ENCODE data around the gene HEG1. TPM values are rescaled to one million over a fixed set of nuclear protein-coding genes. Genes with fewer than 3 reads are reported as not detected.

Gene HEG1
- total RNA-seq, 3 donors from 2014 or later (not counting 1 experiment from before 2014, with no cell fraction given) = 52.1 to 83.5 (median 68.1) TPM

DNA sequence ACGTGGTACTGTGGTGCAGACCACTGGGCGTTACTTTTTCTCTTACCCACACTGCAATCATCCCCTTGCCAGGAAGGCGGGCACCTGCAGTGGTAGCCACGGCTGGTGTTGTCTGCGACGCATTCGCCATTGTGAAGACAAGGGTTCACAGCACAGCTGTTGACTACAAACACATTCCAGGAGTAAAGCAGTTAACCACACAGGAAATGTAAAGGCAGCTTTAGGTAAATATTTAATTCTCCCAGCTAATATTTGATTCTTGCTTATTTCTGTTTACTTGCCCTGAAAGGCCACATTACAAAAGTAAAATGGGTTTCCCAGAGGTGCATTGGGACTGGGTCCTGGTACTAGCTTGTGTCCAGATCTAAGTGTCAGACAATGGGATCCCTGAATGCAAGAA, 45.4 kb downstream of the HEG1 start:
- Histone ChIP-seq H3K27ac (ENCODE audit: low read length) (peak overlapping the region; percentile 15), H3K9me3 (ENCODE audit: control insufficient read depth, insufficient read depth, low read length) (no peaks in the 10 kb centered on the region), H3K36me3 (ENCODE audit: control insufficient read depth, insufficient read depth, low read length) (peaks cover 81% of the 10 kb centered on the region), H3K27me3 (ENCODE audit: control insufficient read depth, insufficient read depth, low read length) (no peaks in the 10 kb centered on the region), H3K4me3 (ENCODE audit: low read length) (no peak overlapping the region), H3K4me1 (ENCODE audit: control insufficient read depth, insufficient read depth, low read length) (peaks cover 25% of the 10 kb centered on the region)
- peak overlapping the region; percentile 54 for H3K4me3 Mint-ChIP-seq
- DNase-seq = peak in 1 of 2 donors; percentile 15
- H3K27ac Mint-ChIP-seq = peak overlapping the region; percentile 3 to 48
- WGBS (ENCODE audit: insufficient coverage) = 36% methylated on average over 7 of the region's 7 CpGs
- intact Hi-C loops (cut with micrococcal nuclease) = loop anchor here (2.0 to 10.0 kb wide), 2 partner anchors 42 to 364 kb away; partner anchors contain the start of gene ZNF148
- peak; percentile 60 to 82 (median 60) for ATAC-seq
- H3K9me3 Mint-ChIP-seq = no peaks in the 10 kb centered on the region
- peaks cover 14% of the 10 kb centered on the region for H3K36me3 Mint-ChIP-seq
- no peaks in the 10 kb centered on the region for H3K27me3 Mint-ChIP-seq (ENCODE audit: low read depth in 2 of 2)
- H3K4me1 Mint-ChIP-seq = peaks cover 46 to 57% of the 10 kb centered on the region in 2 donors
- TF ChIP-seq, protein P1, sequence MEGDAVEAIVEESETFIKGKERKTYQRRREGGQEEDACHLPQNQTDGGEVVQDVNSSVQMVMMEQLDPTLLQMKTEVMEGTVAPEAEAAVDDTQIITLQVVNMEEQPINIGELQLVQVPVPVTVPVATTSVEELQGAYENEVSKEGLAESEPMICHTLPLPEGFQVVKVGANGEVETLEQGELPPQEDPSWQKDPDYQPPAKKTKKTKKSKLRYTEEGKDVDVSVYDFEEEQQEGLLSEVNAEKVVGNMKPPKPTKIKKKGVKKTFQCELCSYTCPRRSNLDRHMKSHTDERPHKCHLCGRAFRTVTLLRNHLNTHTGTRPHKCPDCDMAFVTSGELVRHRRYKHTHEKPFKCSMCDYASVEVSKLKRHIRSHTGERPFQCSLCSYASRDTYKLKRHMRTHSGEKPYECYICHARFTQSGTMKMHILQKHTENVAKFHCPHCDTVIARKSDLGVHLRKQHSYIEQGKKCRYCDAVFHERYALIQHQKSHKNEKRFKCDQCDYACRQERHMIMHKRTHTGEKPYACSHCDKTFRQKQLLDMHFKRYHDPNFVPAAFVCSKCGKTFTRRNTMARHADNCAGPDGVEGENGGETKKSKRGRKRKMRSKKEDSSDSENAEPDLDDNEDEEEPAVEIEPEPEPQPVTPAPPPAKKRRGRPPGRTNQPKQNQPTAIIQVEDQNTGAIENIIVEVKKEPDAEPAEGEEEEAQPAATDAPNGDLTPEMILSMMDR (IDR thresholded peaks at IDR 0.05) = no peak

DNA sequence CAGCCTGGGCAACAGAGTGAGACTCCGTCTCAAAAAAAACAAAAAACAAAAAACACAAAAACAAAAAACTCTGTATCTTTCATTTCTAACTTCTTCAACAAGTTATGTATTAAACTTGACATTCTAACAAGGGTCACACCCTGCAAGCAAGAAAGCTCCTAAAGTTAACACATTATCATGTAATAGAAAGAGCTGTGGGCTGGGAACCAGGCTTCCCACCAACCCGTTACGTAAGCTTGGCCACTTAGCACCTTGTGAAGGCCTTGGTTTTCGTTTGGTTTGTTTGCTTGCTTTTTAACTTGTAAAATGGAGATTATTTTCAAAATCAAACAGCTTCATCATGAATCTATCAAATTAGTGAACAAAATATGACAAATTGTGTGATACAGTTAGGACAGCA, 47.0 kb downstream of the HEG1 start:
- no peaks in the 10 kb centered on the region for H3K27me3 ChIP-seq (ENCODE audit: control insufficient read depth, insufficient read depth, low read length)
- no peaks in the 10 kb centered on the region for H3K9me3 Mint-ChIP-seq
- peak overlapping the region; percentile 33 for H3K4me3 Mint-ChIP-seq
- ATAC-seq = peak; percentile 54 to 78 (median 58)
- no peaks in the 10 kb centered on the region for H3K9me3 ChIP-seq (ENCODE audit: control insufficient read depth, insufficient read depth, low read length)
- no peaks in the 10 kb centered on the region for H3K27me3 Mint-ChIP-seq (ENCODE audit: low read depth in 2 of 2)
- peak in 1 of 2 donors; percentile 28 for DNase-seq
- peak overlapping the region; percentile 48 to 77 for H3K27ac Mint-ChIP-seq
- TF ChIP-seq, protein P1 (IDR thresholded peaks at IDR 0.05) = no peak
- peaks cover 40 to 52% of the 10 kb centered on the region in 2 donors for H3K4me1 Mint-ChIP-seq
- no peak overlapping the region for H3K27ac ChIP-seq (ENCODE audit: low read length)
- peaks cover 81% of the 10 kb centered on the region for H3K36me3 ChIP-seq (ENCODE audit: control insufficient read depth, insufficient read depth, low read length)
- peaks cover 25% of the 10 kb centered on the region for H3K4me1 ChIP-seq (ENCODE audit: control insufficient read depth, insufficient read depth, low read length)
- peaks cover 23% of the 10 kb centered on the region for H3K36me3 Mint-ChIP-seq
- intact Hi-C loops (cut with micrococcal nuclease) = no loop called here
- H3K4me3 ChIP-seq (ENCODE audit: low read length) = no peak overlapping the region
- WGBS (ENCODE audit: insufficient coverage) = 90% methylated on average over 2 of the region's 4 CpGs

DNA sequence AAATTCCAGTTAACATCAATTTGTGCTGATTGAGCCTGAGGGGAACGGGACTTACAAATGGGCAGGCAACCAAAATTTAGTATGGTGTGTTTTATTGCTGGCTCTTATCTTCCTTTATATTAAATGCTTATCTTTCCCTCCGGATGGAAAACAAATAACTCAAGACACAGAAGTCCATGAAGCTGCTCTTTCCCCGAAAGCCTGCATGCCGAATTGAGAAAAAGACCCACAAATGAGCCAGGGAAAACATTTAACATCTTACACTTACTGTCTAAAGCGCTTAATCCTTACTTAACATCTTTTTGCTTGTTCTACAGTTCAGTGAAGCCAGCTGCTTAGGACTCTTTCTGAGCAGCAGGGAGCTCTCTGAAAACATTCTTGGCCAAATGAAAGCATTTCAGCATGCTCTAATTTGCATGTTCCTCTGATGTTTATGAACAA, 49.5 kb downstream of the HEG1 start:
- ATAC-seq (no peak), DNase-seq (no peak)
- peaks cover 37 to 39% of the 10 kb centered on the region in 2 donors for H3K4me1 Mint-ChIP-seq
- peaks cover 81% of the 10 kb centered on the region for H3K36me3 ChIP-seq (ENCODE audit: control insufficient read depth, insufficient read depth, low read length)
- H3K4me3 ChIP-seq (ENCODE audit: low read length) = no peak overlapping the region
- H3K36me3 Mint-ChIP-seq = peaks cover 19% of the 10 kb centered on the region
- no peaks in the 10 kb centered on the region for H3K27me3 Mint-ChIP-seq (ENCODE audit: low read depth in 2 of 2)
- TF ChIP-seq, protein P1 (IDR thresholded peaks at IDR 0.05) = no peak
- H3K4me3 Mint-ChIP-seq = no peak overlapping the region
- 96% methylated on average over 4 of the region's 5 CpGs for WGBS (ENCODE audit: insufficient coverage)
- no peak overlapping the region for H3K27ac Mint-ChIP-seq
- H3K9me3 Mint-ChIP-seq = no peaks in the 10 kb centered on the region
- H3K27ac ChIP-seq (ENCODE audit: low read length) = no peak overlapping the region
- no peaks in the 10 kb centered on the region for H3K27me3 ChIP-seq (ENCODE audit: control insufficient read depth, insufficient read depth, low read length)
- intact Hi-C loops (cut with micrococcal nuclease) = no loop called here
- H3K9me3 ChIP-seq (ENCODE audit: control insufficient read depth, insufficient read depth, low read length) = no peaks in the 10 kb centered on the region
- H3K4me1 ChIP-seq (ENCODE audit: control insufficient read depth, insufficient read depth, low read length) = peaks cover 32% of the 10 kb centered on the region

DNA sequence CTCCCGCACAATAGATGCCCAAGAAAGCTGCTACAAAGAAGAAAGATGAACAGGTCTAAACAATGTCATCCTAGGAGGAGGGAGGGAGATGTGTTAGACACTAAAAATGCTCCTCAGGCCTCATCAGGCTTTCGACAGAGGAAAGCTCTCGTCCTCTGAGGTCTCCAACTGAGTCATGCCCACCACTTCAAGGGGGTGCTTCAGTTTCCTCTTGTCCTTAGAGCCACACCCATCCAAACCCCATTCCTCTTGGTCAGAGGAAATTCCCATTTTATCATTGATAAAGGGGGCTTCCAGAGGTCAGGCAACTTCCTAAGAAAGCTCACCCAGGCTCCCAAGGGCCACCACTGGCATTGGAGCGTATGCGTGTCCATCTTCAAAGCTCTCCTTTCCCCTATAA, 50.1 kb downstream of the HEG1 start:
- ATAC-seq = no peak
- no peak overlapping the region for H3K27ac ChIP-seq (ENCODE audit: low read length)
- 100% methylated on average over 5 of the region's 5 CpGs for whole genome bisulfite sequencing (ENCODE audit: insufficient coverage)
- H3K36me3 ChIP-seq (ENCODE audit: control insufficient read depth, insufficient read depth, low read length) = peaks cover 83% of the 10 kb centered on the region
- H3K9me3 ChIP-seq (ENCODE audit: control insufficient read depth, insufficient read depth, low read length) = no peaks in the 10 kb centered on the region
- Mint-ChIP-seq H3K36me3 (peaks cover 19% of the 10 kb centered on the region), H3K4me3 (no peak overlapping the region), H3K27ac (no peak overlapping the region), H3K27me3 (ENCODE audit: low read depth in 2 of 2) (no peaks in the 10 kb centered on the region), H3K4me1 (peaks cover 30 to 34% of the 10 kb centered on the region in 2 donors), H3K9me3 (no peaks in the 10 kb centered on the region)
- no peak overlapping the region for H3K4me3 ChIP-seq (ENCODE audit: low read length)
- no peak for DNase-seq
- TF ChIP-seq, protein P1 (IDR thresholded peaks at IDR 0.05) = no peak
- H3K27me3 ChIP-seq (ENCODE audit: control insufficient read depth, insufficient read depth, low read length) = no peaks in the 10 kb centered on the region
- intact Hi-C loops (cut with micrococcal nuclease) = no loop called here
- H3K4me1 ChIP-seq (ENCODE audit: control insufficient read depth, insufficient read depth, low read length) = peaks cover 32% of the 10 kb centered on the region

All from natural killer cell (primary cell).